ENCODE results near the gene FAM117A. TPM values are rescaled to one million over a fixed set of nuclear protein-coding genes. Genes with fewer than 3 reads are reported as not detected.

Gene FAM117A
- total and polyA plus RNA-seq, 12 donors, result 4.6 to 16.3 (median 10.3) TPM

DNA sequence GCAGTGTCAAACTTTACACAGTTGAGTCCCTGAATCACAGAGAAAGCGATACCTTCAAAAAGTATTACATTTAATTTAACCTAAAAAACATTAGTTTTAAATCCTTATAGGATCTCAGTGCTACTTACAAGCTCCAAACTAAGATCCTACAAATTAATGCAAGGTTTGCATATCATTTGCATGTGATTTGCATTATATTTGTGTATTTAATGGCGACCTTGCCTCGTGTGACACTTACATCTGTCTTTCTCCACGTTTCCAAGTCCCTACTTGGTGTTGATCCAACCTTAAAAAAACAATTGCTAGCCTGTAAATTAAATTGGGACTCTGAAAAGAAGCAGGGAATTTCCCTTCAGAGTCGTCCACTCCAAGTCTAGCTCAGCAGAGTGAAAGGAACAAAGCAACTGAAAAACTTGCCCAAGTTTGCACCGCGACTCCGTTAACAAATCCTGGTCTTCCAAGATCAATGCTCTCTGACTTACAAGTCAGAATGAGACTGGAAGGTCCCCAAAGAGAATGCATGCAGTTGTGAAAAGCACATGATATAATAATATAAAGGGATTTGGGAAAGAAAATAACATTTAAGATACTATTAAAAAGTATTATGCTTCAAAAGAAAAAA is 739 bp upstream of the FAM117A start:
- WGBS, 4 donors, result 17 to 22% (median 21%) methylated on average over 8 of the region's 8 CpGs
- H3K27me3 ChIP-seq, result no peaks in the 10 kb centered on the region
- no peak for DNase-seq
- no peak for TF ChIP-seq CTCF (IDR thresholded peaks at IDR 0.05)
- TF ChIP-seq POLR2A (IDR thresholded peaks at IDR 0.05), result no peak
- intact Hi-C loops (cut with DNase I), result no loop called here
- H3K4me3 ChIP-seq, result peak overlapping the region in 1 of 4 donors; percentile 88
- H3K27ac ChIP-seq, result peak overlapping the region in 1 of 5 donors; percentile 20
- no peaks in the 10 kb centered on the region for H3K9me3 ChIP-seq (replicated peaks in 1 of 3)
- H3K4me1 ChIP-seq (replicated peaks in 1 of 2), result peaks cover 3 to 4% of the 10 kb centered on the region in 2 donors
- H3K36me3 ChIP-seq (replicated peaks in 1 of 2), result no peaks in the 10 kb centered on the region

- H3K4me3 ChIP-seq, result peak overlapping the region in 1 of 4 donors; percentile 88
- intact Hi-C loops (cut with DNase I), result no loop called here
- no peaks in the 10 kb centered on the region for H3K27me3 ChIP-seq
- WGBS, 4 donors, result 67 to 79% (median 77%) methylated on average over 6 of the region's 6 CpGs
- no peak for DNase-seq
- H3K4me1 ChIP-seq (replicated peaks in 1 of 2), result peaks cover 3 to 4% of the 10 kb centered on the region in 2 donors
- no peaks in the 10 kb centered on the region for H3K9me3 ChIP-seq (replicated peaks in 1 of 3)
- no peak for TF ChIP-seq POLR2A (IDR thresholded peaks at IDR 0.05)
- no peak for TF ChIP-seq CTCF (IDR thresholded peaks at IDR 0.05)
- no peaks in the 10 kb centered on the region for H3K36me3 ChIP-seq (replicated peaks in 1 of 2)
- H3K27ac ChIP-seq, result no peak overlapping the region
These were observed 1.6 kb downstream of the FAM117A start for GRCh38 chr17:49762151-49762941.

GRCh38 chr17:49760932-49761558 is 2.9 kb downstream of the FAM117A start:
- DNase-seq, result no peak
- 59 to 66% (median 65%) methylated on average over 6 of the region's 6 CpGs for WGBS, 4 donors
- H3K4me3 ChIP-seq, result no peak overlapping the region
- no peaks in the 10 kb centered on the region for H3K9me3 ChIP-seq (replicated peaks in 1 of 3)
- no peak overlapping the region for H3K27ac ChIP-seq
- no peaks in the 10 kb centered on the region for H3K27me3 ChIP-seq
- intact Hi-C loops (cut with DNase I), result no loop called here
- H3K4me1 ChIP-seq (replicated peaks in 1 of 2), result peaks cover 3 to 4% of the 10 kb centered on the region in 2 donors
- no peak for TF ChIP-seq POLR2A (IDR thresholded peaks at IDR 0.05)
- TF ChIP-seq CTCF (IDR thresholded peaks at IDR 0.05), result no peak
- no peaks in the 10 kb centered on the region for H3K36me3 ChIP-seq (replicated peaks in 1 of 2)

GRCh38 chr17:49760296-49760695 is 3.6 kb downstream of the FAM117A start:
- peaks cover 3 to 4% of the 10 kb centered on the region in 2 donors for H3K4me1 ChIP-seq (replicated peaks in 1 of 2)

More at GRCh38 chr17:49760296-49760695, 3.6 kb downstream of the FAM117A start:
- H3K27ac ChIP-seq, result no peak overlapping the region
- H3K36me3 ChIP-seq (replicated peaks in 1 of 2), result no peaks in the 10 kb centered on the region
- 91 to 100% (median 96%) methylated on average over 1 of the region's 1 CpG for whole genome bisulfite sequencing, 4 donors
- H3K27me3 ChIP-seq, result no peaks in the 10 kb centered on the region
- no peak for TF ChIP-seq POLR2A (IDR thresholded peaks at IDR 0.05)
- TF ChIP-seq CTCF (IDR thresholded peaks at IDR 0.05), result no peak
- intact Hi-C loops (cut with DNase I), result no loop called here
- H3K9me3 ChIP-seq (replicated peaks in 1 of 3), result no peaks in the 10 kb centered on the region
- no peak for DNase-seq
- H3K4me3 ChIP-seq, result no peak overlapping the region

All from adrenal gland (tissue), 12 donors.